Activated T-cell treated with anti-CD3 and anti-CD28 coated beads for 1 hour (primary cell): ENCODE results near the gene CTDP1.

Experiments
- DNase-seq: peaks from one replicate; pipeline ENCODE4 v3.0.0-alpha.2; 2020; ENCODE audit warnings: low read depth

The CTDP1 gene

GRCh38 chr18:79796531-79797405 lies 117.2 kb downstream of the CTDP1 start:
- DNase-seq = no peak

DNA sequence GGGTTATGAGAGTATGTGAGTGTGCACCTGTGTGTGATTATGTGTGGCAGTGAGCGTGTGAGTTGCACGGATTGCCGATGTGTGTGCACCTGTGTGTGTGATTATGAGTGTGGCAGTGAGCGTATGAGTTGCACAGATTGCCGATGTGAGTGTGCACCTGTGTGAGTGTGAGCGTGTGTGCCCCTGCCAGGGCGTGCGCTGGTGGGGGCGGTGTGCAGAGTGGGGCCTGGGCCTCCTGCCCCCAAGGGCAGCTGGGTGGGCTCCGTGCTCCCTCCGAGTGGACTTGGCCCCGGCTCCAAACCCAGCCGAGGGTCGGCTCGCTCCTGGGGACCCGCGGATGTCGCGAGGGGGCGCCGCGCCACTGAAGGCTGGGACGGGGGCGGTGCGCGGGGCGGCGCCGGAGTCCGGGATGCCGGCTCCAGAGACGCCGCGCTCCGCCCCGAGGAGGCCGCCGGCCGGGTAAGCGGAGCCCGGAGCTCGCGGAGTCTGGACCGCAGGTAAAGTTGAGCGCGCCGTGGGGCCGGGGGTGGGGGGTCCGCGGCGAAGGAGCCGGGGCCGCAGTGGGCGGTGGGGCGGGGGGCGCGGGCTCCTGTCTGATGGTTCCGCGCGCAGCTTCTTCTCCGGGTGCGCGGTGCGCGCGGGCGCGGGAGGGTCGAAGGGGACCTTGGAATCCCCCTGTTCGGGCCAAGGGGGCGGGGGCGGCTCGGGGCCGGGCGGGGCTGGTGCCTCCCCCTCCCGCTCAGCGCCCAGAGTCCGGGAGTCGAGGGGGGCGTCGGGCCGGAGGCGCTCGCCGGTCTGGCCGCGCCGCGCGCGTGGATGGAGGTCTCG lies 118.1 kb downstream of the CTDP1 start, which contains the start of gene KCNG2:
Gene KCNG2, plus strand, starts transcription at position 421 of the 828 bp plus-strand sequence. CDS start 65,730 bp downstream, outside the sequence.
- DNase-seq = no peak

- DNase-seq = no peak
These were observed 118.9 kb downstream of the CTDP1 start for GRCh38 chr18:79798346-79798998.

GRCh38 chr18:79798999-79799370 lies 119.4 kb downstream of the CTDP1 start:
- no peak for DNase-seq

DNA sequence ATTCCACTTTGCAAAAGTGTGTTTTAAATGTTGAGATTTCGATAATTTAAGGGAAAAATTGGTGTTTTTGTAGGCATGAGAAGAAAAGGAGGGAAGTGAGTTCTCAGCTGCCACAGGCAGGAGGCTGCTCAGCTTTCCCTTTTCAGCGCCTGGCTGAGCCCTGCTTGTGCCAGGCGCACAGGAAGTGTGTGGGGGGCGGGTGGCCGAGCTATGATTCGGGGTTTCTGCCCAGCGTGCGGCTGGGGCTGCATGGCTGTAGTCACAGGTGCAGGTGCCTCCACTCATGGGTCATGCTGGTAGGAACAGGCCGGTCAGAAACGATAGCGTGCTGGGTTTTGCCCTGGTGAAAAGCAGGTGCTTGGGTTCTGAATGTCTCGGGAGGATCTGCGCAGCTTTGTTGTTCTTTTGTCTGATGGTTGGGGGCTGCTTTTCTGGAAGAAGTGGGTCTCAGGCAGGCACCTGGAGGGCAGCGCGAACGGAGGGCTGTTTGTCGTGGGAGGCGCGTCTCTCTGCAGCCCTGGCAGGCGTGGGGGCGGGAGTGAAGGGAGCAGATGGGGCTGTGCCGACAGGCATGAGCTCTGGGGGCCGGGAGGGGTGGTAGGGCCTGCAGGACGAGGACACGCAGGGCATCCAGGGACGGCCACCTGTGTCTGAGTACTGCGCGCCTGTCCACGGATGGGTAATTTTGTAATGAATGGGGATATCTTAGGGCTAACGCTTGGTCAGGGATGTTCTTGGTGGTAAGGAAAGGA lies 120.2 kb downstream of the CTDP1 start:
- DNase-seq = no peak

DNA sequence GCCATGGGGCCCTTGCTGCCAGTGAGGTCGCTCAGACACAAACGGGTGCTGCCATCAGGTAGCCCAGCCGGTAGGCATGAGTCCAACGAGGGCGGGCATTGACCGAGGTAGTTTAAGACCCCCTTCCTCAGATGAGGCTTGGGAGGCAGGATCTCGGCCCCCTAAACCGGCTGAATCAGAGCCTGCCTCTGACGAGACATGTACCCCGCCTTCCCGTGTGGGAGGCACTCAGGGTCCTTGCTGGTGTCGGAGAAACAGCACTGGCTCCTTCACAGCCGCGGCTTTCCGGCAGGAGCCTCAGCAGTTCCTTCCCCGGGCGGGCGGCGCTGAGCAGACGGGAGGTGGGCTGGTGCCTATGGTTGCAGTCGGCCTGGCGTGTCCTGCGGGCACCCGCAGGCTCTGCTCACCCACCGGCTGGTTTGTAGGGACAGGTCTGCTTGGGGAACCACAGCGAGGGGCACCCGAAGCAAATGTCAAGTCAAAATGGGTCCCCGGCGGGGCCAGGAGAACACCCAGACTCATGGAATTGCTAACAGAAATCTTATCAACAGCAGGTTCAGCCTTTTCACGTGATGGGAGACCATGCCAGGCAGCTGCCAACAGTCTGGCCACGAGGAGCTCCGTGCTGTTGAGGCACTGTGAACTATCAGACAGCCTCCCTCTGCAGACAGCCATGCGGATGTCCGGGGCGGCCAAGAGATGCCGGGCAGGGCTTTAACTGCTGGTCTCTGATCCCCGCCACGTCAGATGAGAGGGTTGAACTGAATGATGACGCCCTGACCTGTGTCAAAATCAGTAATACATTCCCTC lies 121.0 kb downstream of the CTDP1 start:
- DNase-seq = no peak

DNA sequence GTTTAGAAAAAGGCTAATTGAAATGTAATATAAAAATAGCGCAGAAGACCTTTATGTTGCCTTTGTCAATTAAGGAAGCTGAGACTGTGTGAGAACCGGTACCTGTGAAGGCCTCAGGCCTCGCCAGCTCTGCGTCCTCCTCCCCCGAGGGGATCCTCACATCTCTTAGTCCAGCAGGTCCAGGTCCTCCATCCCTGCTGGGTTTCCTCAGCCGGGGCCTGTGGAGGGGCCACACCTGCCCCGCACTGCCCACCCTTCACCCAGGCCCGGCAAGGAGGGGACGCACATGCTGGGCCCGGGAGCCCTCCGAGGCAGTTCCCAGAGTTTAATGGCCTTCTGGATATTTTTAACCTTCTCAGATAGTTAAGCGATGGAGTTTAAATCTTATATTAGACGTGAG lies 121.6 kb downstream of the CTDP1 start:
- no peak for DNase-seq

- DNase-seq = no peak
These were observed 122.0 kb downstream of the CTDP1 start for GRCh38 chr18:79801641-79802040.

GRCh38 chr18:79802298-79802697 lies 122.7 kb downstream of the CTDP1 start:
- no peak for DNase-seq

DNA sequence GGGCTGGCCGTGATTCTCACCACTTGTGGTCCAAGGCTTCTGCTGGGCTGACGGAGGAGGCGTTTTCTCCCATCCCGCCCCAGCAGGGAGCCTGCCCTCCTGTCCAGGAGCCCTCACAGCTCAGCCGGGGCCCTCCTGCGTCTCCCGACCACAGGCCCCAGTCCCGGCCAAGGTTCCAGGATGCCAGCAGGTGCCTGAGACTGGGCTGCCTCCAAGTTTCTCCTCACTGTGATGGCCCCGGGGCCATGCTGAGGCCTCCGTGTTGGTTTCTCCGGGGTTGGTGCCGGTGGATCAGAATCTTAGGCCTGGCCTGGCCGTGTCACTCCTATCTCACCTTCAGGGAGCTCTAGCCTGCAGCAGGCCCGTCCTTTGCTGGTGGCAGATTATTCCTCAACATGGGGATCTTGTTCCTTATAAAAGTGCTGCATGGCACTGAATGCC lies 124.0 kb downstream of the CTDP1 start:
- no peak for DNase-seq
